ENCODE data around the gene MYO1G. TPM values are rescaled to one million over a fixed set of nuclear protein-coding genes. Genes with fewer than 3 reads are reported as not detected.

Gene MYO1G
- total RNA-seq, 1 experiment from 2014 or later: 0.57 TPM

DNA sequence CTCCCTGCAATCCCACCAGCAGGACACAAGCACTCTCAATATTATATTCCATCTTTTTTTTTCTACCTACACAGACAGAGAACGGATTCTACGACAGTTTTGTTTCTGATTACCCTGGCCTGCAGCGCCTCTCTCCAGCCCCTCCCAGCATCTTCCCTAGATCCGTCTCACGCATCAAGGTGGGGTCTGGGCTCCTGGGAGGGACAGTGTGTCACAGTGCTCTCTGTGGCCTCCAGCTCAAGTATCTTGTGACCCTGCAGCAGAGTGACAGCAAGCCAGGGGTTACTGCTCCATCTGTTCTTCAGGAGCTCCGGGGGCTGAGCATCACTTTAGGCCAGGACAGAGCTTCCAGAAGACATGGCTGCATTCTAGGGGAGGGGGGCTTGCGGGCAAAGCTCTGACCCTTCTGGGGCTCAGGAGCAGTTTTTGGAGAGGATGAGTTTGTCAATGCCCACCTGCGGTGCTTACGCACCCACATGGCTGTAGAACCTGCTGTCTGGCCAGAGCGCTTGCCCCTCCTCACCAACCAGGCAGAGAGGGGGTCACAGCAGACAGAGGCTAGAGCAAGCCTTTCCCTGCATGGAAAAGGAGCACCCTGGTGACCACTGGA, 22.6 kb downstream of the MYO1G start:
- no peak overlapping the region for H3K27ac Mint-ChIP-seq
- Histone ChIP-seq H3K79me2 (ENCODE audit: insufficient read depth, low read length) (no peaks in the 10 kb centered on the region), H4K5ac (ENCODE audit: insufficient read length, low read depth, low read length) (no peak overlapping the region), H3K27ac (ENCODE audit: insufficient read length, low read depth, low read length) (no peak overlapping the region), H3K18ac (ENCODE audit: insufficient read length, low read depth, low read length) (no peak overlapping the region), H4K91ac (ENCODE audit: insufficient read length, low read depth, low read length) (no peak overlapping the region), H4K8ac (replicated peaks; ENCODE audit: insufficient read length, low read depth, low read length) (no peak overlapping the region), H3K23ac (ENCODE audit: insufficient read length, low read depth, low read length) (no peak overlapping the region), H4K20me1 (ENCODE audit: control insufficient read depth, insufficient read depth, insufficient read length) (no peaks in the 10 kb centered on the region), H2BK15ac (ENCODE audit: low read depth, low read length) (no peak overlapping the region), H3K9me3 (ENCODE audit: control insufficient read depth, low read depth, low read length) (no peaks in the 10 kb centered on the region), H2BK5ac (ENCODE audit: insufficient read length, low read length) (no peak overlapping the region), H3K23me2 (ENCODE audit: insufficient read length, low read depth, low read length, poor library complexity, severe bottlenecking) (no peaks in the 10 kb centered on the region), H3K4me1 (ENCODE audit: insufficient read depth, low read length) (no peaks in the 10 kb centered on the region), H3T11ph (ENCODE audit: low read length) (no peak overlapping the region), H2BK20ac (ENCODE audit: low read depth, low read length, poor library complexity, severe bottlenecking) (no peak overlapping the region), H3K56ac (ENCODE audit: insufficient read length, low read depth, low read length) (no peak overlapping the region), H3K4me2 (ENCODE audit: insufficient read depth, insufficient read length, low read length) (no peak overlapping the region), H3K14ac (ENCODE audit: insufficient read depth, low read length) (no peak overlapping the region; the same call in 1 of the 2 replicates), H3K79me1 (ENCODE audit: insufficient read depth, low read depth, low read length, poor library complexity, severe bottlenecking) (no peaks in the 10 kb centered on the region), H3K4ac (ENCODE audit: low read depth, low read length) (no peak overlapping the region), H2AK5ac (ENCODE audit: insufficient read length, low read length) (no peak overlapping the region), H2BK12ac (ENCODE audit: insufficient read length, low read depth, low read length) (no peak overlapping the region), H3K27me3 (ENCODE audit: insufficient read depth, low read length) (no peaks in the 10 kb centered on the region), H3K9ac (ENCODE audit: extremely low read depth, insufficient read length, low read length) (no peak overlapping the region), H2BK120ac (ENCODE audit: low read depth, low read length, poor library complexity, severe bottlenecking) (no peak overlapping the region), H2AFZ (ENCODE audit: low read length) (no peak overlapping the region)
- no peak for DNase-seq
- no CpG with 5 or more reads among the region's 10 CpGs for WGBS (ENCODE audit: extremely low coverage, insufficient read length, low lambda C conversion rate)
- peaks cover 2 to 3% of the 10 kb centered on the region in 2 experiments; a peak in 2 of 5 replicates for H3K9me3 Mint-ChIP-seq
- H3K4me3 Mint-ChIP-seq: no peak overlapping the region
- TF ChIP-seq, protein P1, sequence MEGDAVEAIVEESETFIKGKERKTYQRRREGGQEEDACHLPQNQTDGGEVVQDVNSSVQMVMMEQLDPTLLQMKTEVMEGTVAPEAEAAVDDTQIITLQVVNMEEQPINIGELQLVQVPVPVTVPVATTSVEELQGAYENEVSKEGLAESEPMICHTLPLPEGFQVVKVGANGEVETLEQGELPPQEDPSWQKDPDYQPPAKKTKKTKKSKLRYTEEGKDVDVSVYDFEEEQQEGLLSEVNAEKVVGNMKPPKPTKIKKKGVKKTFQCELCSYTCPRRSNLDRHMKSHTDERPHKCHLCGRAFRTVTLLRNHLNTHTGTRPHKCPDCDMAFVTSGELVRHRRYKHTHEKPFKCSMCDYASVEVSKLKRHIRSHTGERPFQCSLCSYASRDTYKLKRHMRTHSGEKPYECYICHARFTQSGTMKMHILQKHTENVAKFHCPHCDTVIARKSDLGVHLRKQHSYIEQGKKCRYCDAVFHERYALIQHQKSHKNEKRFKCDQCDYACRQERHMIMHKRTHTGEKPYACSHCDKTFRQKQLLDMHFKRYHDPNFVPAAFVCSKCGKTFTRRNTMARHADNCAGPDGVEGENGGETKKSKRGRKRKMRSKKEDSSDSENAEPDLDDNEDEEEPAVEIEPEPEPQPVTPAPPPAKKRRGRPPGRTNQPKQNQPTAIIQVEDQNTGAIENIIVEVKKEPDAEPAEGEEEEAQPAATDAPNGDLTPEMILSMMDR (conservative IDR thresholded peaks at IDR 0.05): no peak
- peaks cover 18% of the 10 kb centered on the region for H3K27me3 Mint-ChIP-seq (ENCODE audit: low read depth)
- H3K36me3 Mint-ChIP-seq (ENCODE audit: insufficient read depth in 1 of 3, low read depth in 3 of 3): no peaks in the 10 kb centered on the region
- no peaks in the 10 kb centered on the region for H3K4me1 Mint-ChIP-seq

Data from H9 (cell line).